OCI-LY7 (cell line): ENCODE data around the gene FAM107B.

Experiments used
- EZH2phosphoT487 ChIP-seq: fragments of 200-600 bp; sonication (generic); IDR thresholded peaks from 2 replicates; pipeline ENCODE4 v1.6.1; 2018; ENCODE audit warnings: low read depth, borderline replicate concordance, mild to moderate bottlenecking, mixed run types, antibody characterized with exemption, low read length, moderate library complexity, mixed read lengths
- TF ChIP-seq, protein P1 (sequence below): fragments of 200-600 bp; sonication (generic); conservative IDR thresholded peaks from 2 replicates; pipeline ENCODE4 v1.5.1; 2014; ENCODE audit warnings: mild to moderate bottlenecking, antibody characterized with exemption, low read length, moderate library complexity, mixed read lengths

DNA sequence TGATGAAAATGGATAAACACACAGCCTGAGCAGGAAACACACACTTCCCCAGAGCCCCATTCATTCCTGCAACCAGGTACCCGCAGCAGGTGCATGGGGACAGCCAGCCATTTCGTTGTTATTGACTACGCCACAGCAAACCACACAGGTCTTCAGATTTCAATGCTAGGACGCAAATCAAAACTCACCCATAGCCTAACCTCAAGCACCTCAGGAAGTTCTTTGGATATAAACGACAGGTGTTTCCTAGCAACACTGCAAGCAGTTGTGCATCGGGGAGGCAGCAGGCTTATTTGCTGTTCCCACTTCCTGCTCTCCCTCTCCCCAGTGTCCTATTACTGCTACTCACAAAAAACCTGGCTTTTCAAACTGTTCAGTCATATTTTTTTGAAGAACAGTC, 267.5 kb downstream of the FAM107B start:
- TF ChIP-seq, protein P1, sequence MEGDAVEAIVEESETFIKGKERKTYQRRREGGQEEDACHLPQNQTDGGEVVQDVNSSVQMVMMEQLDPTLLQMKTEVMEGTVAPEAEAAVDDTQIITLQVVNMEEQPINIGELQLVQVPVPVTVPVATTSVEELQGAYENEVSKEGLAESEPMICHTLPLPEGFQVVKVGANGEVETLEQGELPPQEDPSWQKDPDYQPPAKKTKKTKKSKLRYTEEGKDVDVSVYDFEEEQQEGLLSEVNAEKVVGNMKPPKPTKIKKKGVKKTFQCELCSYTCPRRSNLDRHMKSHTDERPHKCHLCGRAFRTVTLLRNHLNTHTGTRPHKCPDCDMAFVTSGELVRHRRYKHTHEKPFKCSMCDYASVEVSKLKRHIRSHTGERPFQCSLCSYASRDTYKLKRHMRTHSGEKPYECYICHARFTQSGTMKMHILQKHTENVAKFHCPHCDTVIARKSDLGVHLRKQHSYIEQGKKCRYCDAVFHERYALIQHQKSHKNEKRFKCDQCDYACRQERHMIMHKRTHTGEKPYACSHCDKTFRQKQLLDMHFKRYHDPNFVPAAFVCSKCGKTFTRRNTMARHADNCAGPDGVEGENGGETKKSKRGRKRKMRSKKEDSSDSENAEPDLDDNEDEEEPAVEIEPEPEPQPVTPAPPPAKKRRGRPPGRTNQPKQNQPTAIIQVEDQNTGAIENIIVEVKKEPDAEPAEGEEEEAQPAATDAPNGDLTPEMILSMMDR: no peak
- TF ChIP-seq EZH2phosphoT487: no peak
